Erythroblast (primary cell): ENCODE measurements around the gene PUS7.
"Not testable (repeated sequence)": the region's sequence is repeated elsewhere in the genome, so short reads cannot be mapped to it uniquely, and the experiment has no call there.

Experiments
- GATA1 ChIP-seq: IDR thresholded peaks from 2 replicates; pipeline ENCODE4 v1.6.1; 2011; ENCODE audit warnings: low read depth, mild to moderate bottlenecking, control low read depth, low read length, moderate library complexity
- POLR2A ChIP-seq: IDR thresholded peaks from 2 replicates; pipeline ENCODE4 v1.6.1; 2011; ENCODE audit warnings: mild to moderate bottlenecking, low read length

- TF ChIP-seq POLR2A, GATA1: not testable (repeated sequence)
Observed at GRCh38 chr7:105410774-105411173, 111.3 kb downstream of the PUS7 start.
